22Rv1 (cell line): ENCODE data around the gene FGF1.
A peak's percentile ranks its signal among the peaks of the same experiment; 100 is the strongest.

Experiments
- CTCF ChIP-seq: fragments of 450-650 bp; IDR thresholded peaks from 2 replicates; pipeline ENCODE4 v1.5.1; 2017; ENCODE audit warnings: mild to moderate bottlenecking
- ZFX ChIP-seq: fragments of 450-650 bp; IDR thresholded peaks from 2 replicates; pipeline ENCODE4 v1.6.1; 2017; ENCODE audit warnings: antibody characterized with exemption, borderline replicate concordance

GRCh38 chr5:142713121-142713706 lies 27.3 kb upstream of the FGF1 start:
- peak; percentile 100 for TF ChIP-seq CTCF
- no peak for TF ChIP-seq ZFX
